ENCODE results near the gene SYK. TPM values are rescaled to one million over a fixed set of nuclear protein-coding genes. Genes with fewer than 3 reads are reported as not detected.

The SYK gene
- total RNA-seq, 1 donor from 2014 or later: 0.41 TPM

DNA sequence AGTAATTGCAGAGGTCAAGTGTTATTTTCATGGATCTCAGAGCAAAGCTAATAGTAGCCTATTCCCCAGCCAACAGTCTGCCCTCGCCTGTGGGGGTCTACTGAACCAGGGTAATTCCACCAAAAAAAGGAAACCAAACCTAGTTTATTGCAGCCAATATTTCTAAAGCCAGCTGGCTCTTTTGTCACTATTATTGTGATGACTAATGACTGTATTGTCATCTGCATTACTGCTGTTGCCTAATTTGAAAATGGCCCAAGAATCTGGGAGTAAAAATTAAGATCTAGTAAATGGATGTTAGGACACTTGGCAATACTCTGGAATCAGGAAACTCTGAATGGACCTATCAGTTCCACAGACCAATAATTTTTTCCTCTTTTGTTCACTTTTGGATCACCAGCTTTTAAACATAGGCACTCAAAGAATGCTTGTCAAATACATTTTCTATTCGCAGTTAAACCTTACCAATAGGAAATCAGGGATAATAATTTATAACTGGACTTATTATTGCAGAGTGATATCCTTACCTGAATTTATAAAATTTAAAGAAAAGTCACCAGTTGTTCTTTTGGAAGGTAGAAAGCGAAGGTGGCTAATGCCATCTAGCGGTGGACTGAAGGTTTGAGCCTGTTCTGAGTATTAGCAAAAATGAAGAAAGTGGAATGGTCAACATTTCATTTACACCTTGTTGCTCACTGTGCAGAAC lies 69.2 kb downstream of the SYK start:
- Mint-ChIP-seq H3K4me1 (ENCODE audit: low read depth, unreplicated experiment) (peaks cover 4% of the 10 kb centered on the region), H3K36me3 (ENCODE audit: low read depth, unreplicated experiment) (no peaks in the 10 kb centered on the region), H3K27me3 (ENCODE audit: low read depth, unreplicated experiment) (peaks cover 2% of the 10 kb centered on the region), H3K4me3 (ENCODE audit: unreplicated experiment) (no peak overlapping the region), H3K9me3 (ENCODE audit: unreplicated experiment) (no peaks in the 10 kb centered on the region), H3K27ac (ENCODE audit: unreplicated experiment) (no peak overlapping the region)
- Histone ChIP-seq H3K4me3 (ENCODE audit: insufficient read depth, low read depth, low read length) (no peak overlapping the region), H3K4me2 (ENCODE audit: low read length) (no peak overlapping the region), H3K9ac (ENCODE audit: low read length) (no peak overlapping the region), H3K4me1 (ENCODE audit: insufficient read depth, low read length) (no peaks in the 10 kb centered on the region), H4K20me1 (ENCODE audit: insufficient read depth, low read length) (no peaks in the 10 kb centered on the region), H3K36me3 (ENCODE audit: insufficient read depth, low read length) (no peaks in the 10 kb centered on the region), H3K9me3 (ENCODE audit: insufficient read depth, low read depth, low read length) (no peaks in the 10 kb centered on the region), H2AFZ (ENCODE audit: low read depth, low read length) (no peak overlapping the region), H3K79me2 (ENCODE audit: insufficient read depth, low read length) (no peaks in the 10 kb centered on the region), H3K27ac (ENCODE audit: low read depth, low read length) (no peak overlapping the region), H3K27me3 (ENCODE audit: insufficient read depth, low read length) (peaks cover 16% of the 10 kb centered on the region)
- no peak for TF ChIP-seq EZH2 (IDR thresholded peaks at IDR 0.05; ENCODE audit: insufficient read depth, low read length)
- TF ChIP-seq, protein P1, sequence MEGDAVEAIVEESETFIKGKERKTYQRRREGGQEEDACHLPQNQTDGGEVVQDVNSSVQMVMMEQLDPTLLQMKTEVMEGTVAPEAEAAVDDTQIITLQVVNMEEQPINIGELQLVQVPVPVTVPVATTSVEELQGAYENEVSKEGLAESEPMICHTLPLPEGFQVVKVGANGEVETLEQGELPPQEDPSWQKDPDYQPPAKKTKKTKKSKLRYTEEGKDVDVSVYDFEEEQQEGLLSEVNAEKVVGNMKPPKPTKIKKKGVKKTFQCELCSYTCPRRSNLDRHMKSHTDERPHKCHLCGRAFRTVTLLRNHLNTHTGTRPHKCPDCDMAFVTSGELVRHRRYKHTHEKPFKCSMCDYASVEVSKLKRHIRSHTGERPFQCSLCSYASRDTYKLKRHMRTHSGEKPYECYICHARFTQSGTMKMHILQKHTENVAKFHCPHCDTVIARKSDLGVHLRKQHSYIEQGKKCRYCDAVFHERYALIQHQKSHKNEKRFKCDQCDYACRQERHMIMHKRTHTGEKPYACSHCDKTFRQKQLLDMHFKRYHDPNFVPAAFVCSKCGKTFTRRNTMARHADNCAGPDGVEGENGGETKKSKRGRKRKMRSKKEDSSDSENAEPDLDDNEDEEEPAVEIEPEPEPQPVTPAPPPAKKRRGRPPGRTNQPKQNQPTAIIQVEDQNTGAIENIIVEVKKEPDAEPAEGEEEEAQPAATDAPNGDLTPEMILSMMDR (IDR thresholded peaks at IDR 0.05; ENCODE audit: insufficient read depth, low read depth, low read length): peak; percentile 92
- DNase-seq (ENCODE audit: low read depth): peak; percentile 9
- no peak for FAIRE-seq

DNA sequence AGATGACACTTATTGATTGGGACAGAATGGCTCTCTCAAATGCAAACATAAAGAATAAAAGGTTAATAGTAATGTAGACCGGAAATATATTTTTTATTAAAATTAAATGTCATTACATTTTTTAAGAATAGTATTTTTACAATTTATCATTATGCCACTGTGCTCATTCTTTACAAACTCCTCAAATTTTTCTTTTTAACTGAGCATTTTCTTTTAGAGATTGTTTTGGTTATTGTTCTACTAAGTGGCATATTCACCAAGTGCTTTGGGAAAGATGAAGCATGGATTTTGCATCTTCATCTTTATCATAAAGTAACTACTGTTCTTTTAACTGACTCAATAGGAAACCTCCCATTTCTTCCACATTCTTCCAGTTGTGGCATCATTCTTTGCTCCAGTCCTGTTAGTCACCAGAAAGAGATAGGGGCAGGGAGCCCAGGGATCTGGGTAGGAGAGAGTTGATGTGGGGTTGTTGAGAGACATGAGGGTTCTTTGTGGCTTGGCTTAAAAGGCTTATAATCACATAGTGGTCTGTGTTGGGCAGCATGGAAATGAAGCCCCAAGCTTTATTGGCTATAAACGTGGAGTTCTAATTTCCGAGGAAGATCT lies 69.8 kb downstream of the SYK start:
- Histone ChIP-seq H4K20me1 (ENCODE audit: insufficient read depth, low read length) (no peaks in the 10 kb centered on the region), H3K9me3 (ENCODE audit: insufficient read depth, low read depth, low read length) (no peaks in the 10 kb centered on the region), H3K79me2 (ENCODE audit: insufficient read depth, low read length) (no peaks in the 10 kb centered on the region), H3K36me3 (ENCODE audit: insufficient read depth, low read length) (no peaks in the 10 kb centered on the region), H3K4me3 (ENCODE audit: insufficient read depth, low read depth, low read length) (no peak overlapping the region), H3K9ac (ENCODE audit: low read length) (no peak overlapping the region), H3K27me3 (ENCODE audit: insufficient read depth, low read length) (peaks cover 16% of the 10 kb centered on the region), H3K27ac (ENCODE audit: low read depth, low read length) (no peak overlapping the region), H3K4me2 (ENCODE audit: low read length) (no peak overlapping the region), H2AFZ (ENCODE audit: low read depth, low read length) (no peak overlapping the region), H3K4me1 (ENCODE audit: insufficient read depth, low read length) (no peaks in the 10 kb centered on the region)
- no peak for FAIRE-seq
- TF ChIP-seq, protein P1 (IDR thresholded peaks at IDR 0.05; ENCODE audit: insufficient read depth, low read depth, low read length): no peak
- TF ChIP-seq EZH2 (IDR thresholded peaks at IDR 0.05; ENCODE audit: insufficient read depth, low read length): no peak
- Mint-ChIP-seq H3K36me3 (ENCODE audit: low read depth, unreplicated experiment) (no peaks in the 10 kb centered on the region), H3K4me1 (ENCODE audit: low read depth, unreplicated experiment) (peaks cover 4% of the 10 kb centered on the region), H3K9me3 (ENCODE audit: unreplicated experiment) (no peaks in the 10 kb centered on the region), H3K4me3 (ENCODE audit: unreplicated experiment) (no peak overlapping the region), H3K27me3 (ENCODE audit: low read depth, unreplicated experiment) (peaks cover 2% of the 10 kb centered on the region), H3K27ac (ENCODE audit: unreplicated experiment) (no peak overlapping the region)
- no peak for DNase-seq (ENCODE audit: low read depth)

DNA sequence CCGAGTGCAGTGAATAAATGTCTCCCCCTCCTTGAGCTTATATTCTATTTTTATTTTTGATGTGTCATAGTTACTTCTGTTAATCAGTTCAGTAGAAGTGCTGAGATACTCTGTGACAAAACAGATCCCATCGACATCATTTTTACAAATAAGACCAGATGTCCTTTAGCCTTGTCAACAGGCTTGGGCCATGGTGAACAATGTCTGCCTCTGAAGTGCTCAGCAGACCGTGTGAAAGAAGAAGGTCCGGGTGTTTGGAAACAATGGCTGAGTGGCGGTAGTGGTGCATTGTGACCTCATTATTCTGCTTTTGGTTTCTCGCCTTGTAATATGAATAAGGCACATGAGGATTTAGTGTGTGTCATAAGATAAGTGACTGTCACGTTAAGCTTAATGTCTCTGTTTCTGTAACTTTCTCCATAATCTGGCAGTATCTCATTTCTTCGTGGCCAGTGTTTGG lies 71.2 kb downstream of the SYK start:
- no peaks in the 10 kb centered on the region for H4K20me1 ChIP-seq (ENCODE audit: insufficient read depth, low read length)
- DNase-seq (ENCODE audit: low read depth): no peak
- Mint-ChIP-seq H3K27me3 (ENCODE audit: low read depth, unreplicated experiment) (peaks cover 2% of the 10 kb centered on the region), H3K27ac (ENCODE audit: unreplicated experiment) (no peak overlapping the region), H3K4me1 (ENCODE audit: low read depth, unreplicated experiment) (peaks cover 4% of the 10 kb centered on the region), H3K9me3 (ENCODE audit: unreplicated experiment) (no peaks in the 10 kb centered on the region), H3K4me3 (ENCODE audit: unreplicated experiment) (no peak overlapping the region), H3K36me3 (ENCODE audit: low read depth, unreplicated experiment) (no peaks in the 10 kb centered on the region)
- H3K4me1 ChIP-seq (ENCODE audit: insufficient read depth, low read length): no peaks in the 10 kb centered on the region
- no peak overlapping the region for H3K4me2 ChIP-seq (ENCODE audit: low read length)
- H3K36me3 ChIP-seq (ENCODE audit: insufficient read depth, low read length): no peaks in the 10 kb centered on the region
- no peak overlapping the region for H2AFZ ChIP-seq (ENCODE audit: low read depth, low read length)
- no peaks in the 10 kb centered on the region for H3K9me3 ChIP-seq (ENCODE audit: insufficient read depth, low read depth, low read length)
- H3K4me3 ChIP-seq (ENCODE audit: insufficient read depth, low read depth, low read length): no peak overlapping the region
- H3K9ac ChIP-seq (ENCODE audit: low read length): no peak overlapping the region
- H3K27me3 ChIP-seq (ENCODE audit: insufficient read depth, low read length): peaks cover 16% of the 10 kb centered on the region
- no peak for TF ChIP-seq EZH2 (IDR thresholded peaks at IDR 0.05; ENCODE audit: insufficient read depth, low read length)
- TF ChIP-seq, protein P1 (IDR thresholded peaks at IDR 0.05; ENCODE audit: insufficient read depth, low read depth, low read length): no peak
- H3K27ac ChIP-seq (ENCODE audit: low read depth, low read length): no peak overlapping the region
- FAIRE-seq: no peak
- H3K79me2 ChIP-seq (ENCODE audit: insufficient read depth, low read length): no peaks in the 10 kb centered on the region
